ENCODE data around the gene PRDM16.

DNA sequence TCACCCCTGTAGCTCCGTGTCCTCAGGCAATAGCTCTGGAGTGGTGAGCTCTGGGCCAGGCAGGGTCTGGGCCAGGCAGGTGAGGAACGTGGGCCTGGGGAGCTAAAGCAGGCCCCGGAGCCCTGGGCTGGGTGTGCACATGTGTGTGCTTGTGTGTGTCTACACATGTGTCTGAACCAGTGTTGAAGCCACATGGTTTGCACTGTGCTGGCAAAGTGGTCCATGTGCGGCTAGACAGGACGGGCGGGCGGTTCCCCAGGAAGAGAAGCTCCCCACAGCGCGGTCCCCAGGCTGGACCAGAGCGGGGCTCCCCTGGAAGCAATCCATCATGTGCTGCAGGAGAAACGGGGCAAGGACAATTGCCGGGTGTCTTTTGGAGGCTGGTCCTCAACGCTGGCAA, 84.2 kb downstream of the PRDM16 start:
- TF ChIP-seq, protein P1, sequence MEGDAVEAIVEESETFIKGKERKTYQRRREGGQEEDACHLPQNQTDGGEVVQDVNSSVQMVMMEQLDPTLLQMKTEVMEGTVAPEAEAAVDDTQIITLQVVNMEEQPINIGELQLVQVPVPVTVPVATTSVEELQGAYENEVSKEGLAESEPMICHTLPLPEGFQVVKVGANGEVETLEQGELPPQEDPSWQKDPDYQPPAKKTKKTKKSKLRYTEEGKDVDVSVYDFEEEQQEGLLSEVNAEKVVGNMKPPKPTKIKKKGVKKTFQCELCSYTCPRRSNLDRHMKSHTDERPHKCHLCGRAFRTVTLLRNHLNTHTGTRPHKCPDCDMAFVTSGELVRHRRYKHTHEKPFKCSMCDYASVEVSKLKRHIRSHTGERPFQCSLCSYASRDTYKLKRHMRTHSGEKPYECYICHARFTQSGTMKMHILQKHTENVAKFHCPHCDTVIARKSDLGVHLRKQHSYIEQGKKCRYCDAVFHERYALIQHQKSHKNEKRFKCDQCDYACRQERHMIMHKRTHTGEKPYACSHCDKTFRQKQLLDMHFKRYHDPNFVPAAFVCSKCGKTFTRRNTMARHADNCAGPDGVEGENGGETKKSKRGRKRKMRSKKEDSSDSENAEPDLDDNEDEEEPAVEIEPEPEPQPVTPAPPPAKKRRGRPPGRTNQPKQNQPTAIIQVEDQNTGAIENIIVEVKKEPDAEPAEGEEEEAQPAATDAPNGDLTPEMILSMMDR (IDR thresholded peaks at IDR 0.05; ENCODE audit: insufficient read depth, low read depth, low read length): no peak
- TF ChIP-seq EZH2 (IDR thresholded peaks at IDR 0.05; ENCODE audit: insufficient read depth, low read length): no peak

Measured in astrocyte (in vitro differentiated cells and primary cell).